CD4-positive, alpha-beta memory T cell (primary cell): ENCODE results near the gene MARS2. TPM values are rescaled to one million over a fixed set of nuclear protein-coding genes. Genes with fewer than 3 reads are reported as not detected.

Source experiments
- polyA plus RNA-seq, 2 donors: library from polyadenylated mRNA; unstranded; fragments of 300-500 nt; fragmentation: Illumina TruSeq; gene quantifications; one replicate each; pipeline ENCODE4 v1.2.3, GENCODE V29; 2021
- total RNA-seq, 2 experiments: library from RNA; stranded (reverse); gene quantifications; one replicate each; pipeline ENCODE4 v1.2.3, GENCODE V29; 2021

The MARS2 gene
- total and polyA plus RNA-seq, 4 experiments from 2014 or later = 8.6 to 12.3 (median 11.1) TPM

Other genes with a start within 250 kb of the MARS2 start
- gene HSPD1, start 205.5 kb upstream of the MARS2 start, total RNA-seq = 100 to 1,000 TPM; 129 to 132 TPM
- gene HSPD1, start 205.5 kb upstream of the MARS2 start, polyA plus RNA-seq = 100 to 1,000 TPM; 111 to 116 TPM
- 10 to 100 TPM; 52.4 to 65.1 TPM for gene HSPE1, start 205.0 kb upstream of the MARS2 start, total RNA-seq
- 100 to 1,000 TPM; 134 to 145 TPM for gene HSPE1, start 205.0 kb upstream of the MARS2 start, polyA plus RNA-seq
- 10 to 100 TPM; 20.2 to 21.8 TPM for gene MOB4, start 189.3 kb upstream of the MARS2 start, total RNA-seq
- 10 to 100 TPM; 30.0 to 50.6 TPM for gene MOB4, start 189.3 kb upstream of the MARS2 start, polyA plus RNA-seq
- not detected for gene RFTN2, start 29.8 kb upstream of the MARS2 start, total RNA-seq
- under 1 TPM in 1 of 2 donors, not detected in 1; 0.37 TPM for gene RFTN2, start 29.8 kb upstream of the MARS2 start, polyA plus RNA-seq
- not detected for gene BOLL, start 80.0 kb downstream of the MARS2 start, total RNA-seq
- gene BOLL, start 80.0 kb downstream of the MARS2 start, polyA plus RNA-seq = not detected
- gene PLCL1, start 99.2 kb downstream of the MARS2 start, total RNA-seq = 10 to 100 TPM; 16.9 to 17.6 TPM
- 1 to 10 TPM; 5.5 to 8.0 TPM for gene PLCL1, start 99.2 kb downstream of the MARS2 start, polyA plus RNA-seq